ENCODE measurements around the gene SUN2. TPM values are rescaled to one million over a fixed set of nuclear protein-coding genes. Genes with fewer than 3 reads are reported as not detected.

Gene SUN2
- total and polyA plus RNA-seq, 2 of the 4 experiments (the other 2 are of a cell fraction) = 27.8 to 50.0 TPM

DNA sequence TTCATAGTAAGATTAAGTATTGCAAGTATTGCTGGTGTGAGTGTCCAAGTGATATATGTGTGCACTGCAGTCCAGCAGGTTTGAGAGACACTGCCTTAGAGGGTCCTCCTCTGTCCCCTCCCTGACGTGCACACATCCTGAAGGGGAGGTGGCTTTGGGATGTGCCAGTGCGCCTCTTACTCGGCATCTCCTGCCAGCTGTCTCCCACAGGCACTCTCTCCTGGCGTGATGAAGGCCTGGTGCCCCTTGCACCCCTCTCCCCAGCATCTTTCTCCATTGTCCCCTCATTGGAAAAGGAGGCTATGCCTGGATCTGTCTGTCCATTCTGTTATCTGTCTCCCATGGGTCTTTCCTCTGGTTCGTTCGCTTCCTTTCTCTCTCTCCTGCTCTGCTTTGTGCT is 25.9 kb downstream of the SUN2 start:
- Histone ChIP-seq H3K4me2 (ENCODE audit: low read depth, low read length) (no peak overlapping the region), H4K20me1 (ENCODE audit: insufficient read depth, low read length) (peaks cover 14% of the 10 kb centered on the region), H3K4me1 (ENCODE audit: control insufficient read depth, insufficient read depth, low read length) (peaks cover 5% of the 10 kb centered on the region), H2BK20ac (ENCODE audit: low read depth, low read length) (no peak overlapping the region), H3K14ac (replicated peaks; ENCODE audit: low read depth, low read length) (no peak overlapping the region), H3K27me3 (ENCODE audit: control insufficient read depth, insufficient read depth, low read length) (no peaks in the 10 kb centered on the region), H3K18ac (ENCODE audit: low read depth, low read length) (no peak overlapping the region), H3K9me3 (ENCODE audit: control insufficient read depth, insufficient read depth, low read length) (no peaks in the 10 kb centered on the region), H2AK9ac (replicated peaks; ENCODE audit: low read depth, low read length, poor library complexity) (no peak overlapping the region), H3K27ac (ENCODE audit: insufficient read depth, low read length) (no peak overlapping the region), H3K4ac (ENCODE audit: low read depth, low read length) (no peak overlapping the region), H2AFZ (replicated peaks; ENCODE audit: low read length, poor library complexity) (no peak overlapping the region), H3K4me3 (ENCODE audit: insufficient read depth, low read depth, low read length) (no peak overlapping the region), H3K36me3 (ENCODE audit: control insufficient read depth, insufficient read depth, low read length) (peaks cover 77% of the 10 kb centered on the region), H2AK5ac (ENCODE audit: low read depth, low read length) (no peak overlapping the region), H3K9ac (ENCODE audit: low read depth, low read length) (no peak overlapping the region), H3K23ac (ENCODE audit: low read depth, low read length) (no peak overlapping the region), H4K91ac (ENCODE audit: insufficient read depth, low read depth, low read length) (no peak overlapping the region), H3K79me1 (ENCODE audit: low read depth in 1 of 2, low read length in 2 of 2) (peaks cover 0 to 22% of the 10 kb centered on the region in 2 experiments; a peak in 3 of 4 replicates), H4K8ac (ENCODE audit: low read depth in 2 of 2, low read length in 2 of 2) (no peak overlapping the region), H2BK120ac (ENCODE audit: low read depth, low read length) (no peak overlapping the region), H3K9me1 (ENCODE audit: insufficient read depth, low read length) (no peaks in the 10 kb centered on the region), H2BK5ac (ENCODE audit: low read depth, low read length, poor library complexity, severe bottlenecking) (no peak overlapping the region), H4K5ac (ENCODE audit: low read depth, low read length) (no peak overlapping the region), H2BK15ac (ENCODE audit: low read depth, low read length) (no peak overlapping the region), H3K56ac (ENCODE audit: extremely low read depth, insufficient read depth, low read length) (no peak overlapping the region)
- dilution Hi-C loops (cut with HindIII; ENCODE audit: low sequenced_read_pairs, unreplicated experiment) = no loop called here
- BruUV-seq (replicated peaks) = no TSS peak
- ChIA-PET CTCF (no interaction called here), POLR2A (ENCODE audit: unreplicated experiment) (no interaction called here)
- no peak for DNase-seq
- no peak for TF ChIP-seq NFE2L2 (IDR thresholded peaks at IDR 0.05; ENCODE audit: low read depth, low read length)
- TF ChIP-seq SMC3 (IDR thresholded peaks at IDR 0.05; ENCODE audit: low read depth, low read length) = no peak
- no peak for TF ChIP-seq CEBPB (IDR thresholded peaks at IDR 0.05; ENCODE audit: low read depth, low read length)
- TF ChIP-seq, protein P1, sequence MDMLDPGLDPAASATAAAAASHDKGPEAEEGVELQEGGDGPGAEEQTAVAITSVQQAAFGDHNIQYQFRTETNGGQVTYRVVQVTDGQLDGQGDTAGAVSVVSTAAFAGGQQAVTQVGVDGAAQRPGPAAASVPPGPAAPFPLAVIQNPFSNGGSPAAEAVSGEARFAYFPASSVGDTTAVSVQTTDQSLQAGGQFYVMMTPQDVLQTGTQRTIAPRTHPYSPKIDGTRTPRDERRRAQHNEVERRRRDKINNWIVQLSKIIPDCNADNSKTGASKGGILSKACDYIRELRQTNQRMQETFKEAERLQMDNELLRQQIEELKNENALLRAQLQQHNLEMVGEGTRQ (IDR thresholded peaks at IDR 0.05; ENCODE audit: low read depth, low read length) = no peak
- no peak for TF ChIP-seq MAZ (IDR thresholded peaks at IDR 0.05; ENCODE audit: borderline replicate concordance, low read depth, low read length)
- no peak for TF ChIP-seq MAFK (IDR thresholded peaks at IDR 0.05; ENCODE audit: low read depth, low read length)
- no peak for TF ChIP-seq MXI1 (IDR thresholded peaks at IDR 0.05; ENCODE audit: borderline replicate concordance, low read depth, low read length)
- TF ChIP-seq RAD21 (IDR thresholded peaks at IDR 0.05; ENCODE audit: low read length) = no peak
- TF ChIP-seq BHLHE40 (IDR thresholded peaks at IDR 0.05; ENCODE audit: low read depth, low read length) = no peak
- TF ChIP-seq, protein P2, sequence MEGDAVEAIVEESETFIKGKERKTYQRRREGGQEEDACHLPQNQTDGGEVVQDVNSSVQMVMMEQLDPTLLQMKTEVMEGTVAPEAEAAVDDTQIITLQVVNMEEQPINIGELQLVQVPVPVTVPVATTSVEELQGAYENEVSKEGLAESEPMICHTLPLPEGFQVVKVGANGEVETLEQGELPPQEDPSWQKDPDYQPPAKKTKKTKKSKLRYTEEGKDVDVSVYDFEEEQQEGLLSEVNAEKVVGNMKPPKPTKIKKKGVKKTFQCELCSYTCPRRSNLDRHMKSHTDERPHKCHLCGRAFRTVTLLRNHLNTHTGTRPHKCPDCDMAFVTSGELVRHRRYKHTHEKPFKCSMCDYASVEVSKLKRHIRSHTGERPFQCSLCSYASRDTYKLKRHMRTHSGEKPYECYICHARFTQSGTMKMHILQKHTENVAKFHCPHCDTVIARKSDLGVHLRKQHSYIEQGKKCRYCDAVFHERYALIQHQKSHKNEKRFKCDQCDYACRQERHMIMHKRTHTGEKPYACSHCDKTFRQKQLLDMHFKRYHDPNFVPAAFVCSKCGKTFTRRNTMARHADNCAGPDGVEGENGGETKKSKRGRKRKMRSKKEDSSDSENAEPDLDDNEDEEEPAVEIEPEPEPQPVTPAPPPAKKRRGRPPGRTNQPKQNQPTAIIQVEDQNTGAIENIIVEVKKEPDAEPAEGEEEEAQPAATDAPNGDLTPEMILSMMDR (conservative IDR thresholded peaks at IDR 0.05; ENCODE audit: low read depth, low read length) = no peak
- no peak for TF ChIP-seq POLR2A (IDR thresholded peaks at IDR 0.05; ENCODE audit: low read depth, low read length)
- TF ChIP-seq RCOR1 (IDR thresholded peaks at IDR 0.05; ENCODE audit: insufficient replicate concordance, low read length) = no peak
- no peak for TF ChIP-seq CHD1 (IDR thresholded peaks at IDR 0.05; ENCODE audit: low read depth, low read length)
- no peak for TF ChIP-seq RFX5 (IDR thresholded peaks at IDR 0.05; ENCODE audit: low read depth, low read length)
- TF ChIP-seq, protein P3, sequence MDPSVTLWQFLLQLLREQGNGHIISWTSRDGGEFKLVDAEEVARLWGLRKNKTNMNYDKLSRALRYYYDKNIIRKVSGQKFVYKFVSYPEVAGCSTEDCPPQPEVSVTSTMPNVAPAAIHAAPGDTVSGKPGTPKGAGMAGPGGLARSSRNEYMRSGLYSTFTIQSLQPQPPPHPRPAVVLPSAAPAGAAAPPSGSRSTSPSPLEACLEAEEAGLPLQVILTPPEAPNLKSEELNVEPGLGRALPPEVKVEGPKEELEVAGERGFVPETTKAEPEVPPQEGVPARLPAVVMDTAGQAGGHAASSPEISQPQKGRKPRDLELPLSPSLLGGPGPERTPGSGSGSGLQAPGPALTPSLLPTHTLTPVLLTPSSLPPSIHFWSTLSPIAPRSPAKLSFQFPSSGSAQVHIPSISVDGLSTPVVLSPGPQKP (IDR thresholded peaks at IDR 0.05; ENCODE audit: borderline replicate concordance, low read depth, low read length) = no peak
- TF ChIP-seq FOS (IDR thresholded peaks at IDR 0.05; ENCODE audit: low read depth, low read length) = no peak
- in situ Hi-C loops (cut with MboI; ENCODE audit: low sequenced_read_pairs) = no loop called here
- 97% methylated on average over 6 of the region's 6 CpGs; no CpG with 5 or more reads in 1 of the 2 experiments for WGBS, 2 experiments (ENCODE audit: extremely low coverage in 2 of 2, insufficient read length in 1 of 2)
- no peak for ATAC-seq (ENCODE audit: low read depth)
- intact Hi-C loops (cut with micrococcal nuclease) = no loop called here
